Regular cardiac myocyte (primary cell): Measurements from ENCODE around the gene ELAVL1. TPM values are rescaled to one million over a fixed set of nuclear protein-coding genes. Genes with fewer than 3 reads are reported as not detected.

Source experiments
- total RNA-seq: library from RNA; depleted of rRNA; stranded (reverse); fragments of >200 nt; gene quantifications from 2 replicates; pipeline ENCODE4 v1.2.3, GENCODE V29; 2014

ELAVL1 gene
- total RNA-seq = 24.2 and 41.4 TPM in 2 replicates

DNA sequence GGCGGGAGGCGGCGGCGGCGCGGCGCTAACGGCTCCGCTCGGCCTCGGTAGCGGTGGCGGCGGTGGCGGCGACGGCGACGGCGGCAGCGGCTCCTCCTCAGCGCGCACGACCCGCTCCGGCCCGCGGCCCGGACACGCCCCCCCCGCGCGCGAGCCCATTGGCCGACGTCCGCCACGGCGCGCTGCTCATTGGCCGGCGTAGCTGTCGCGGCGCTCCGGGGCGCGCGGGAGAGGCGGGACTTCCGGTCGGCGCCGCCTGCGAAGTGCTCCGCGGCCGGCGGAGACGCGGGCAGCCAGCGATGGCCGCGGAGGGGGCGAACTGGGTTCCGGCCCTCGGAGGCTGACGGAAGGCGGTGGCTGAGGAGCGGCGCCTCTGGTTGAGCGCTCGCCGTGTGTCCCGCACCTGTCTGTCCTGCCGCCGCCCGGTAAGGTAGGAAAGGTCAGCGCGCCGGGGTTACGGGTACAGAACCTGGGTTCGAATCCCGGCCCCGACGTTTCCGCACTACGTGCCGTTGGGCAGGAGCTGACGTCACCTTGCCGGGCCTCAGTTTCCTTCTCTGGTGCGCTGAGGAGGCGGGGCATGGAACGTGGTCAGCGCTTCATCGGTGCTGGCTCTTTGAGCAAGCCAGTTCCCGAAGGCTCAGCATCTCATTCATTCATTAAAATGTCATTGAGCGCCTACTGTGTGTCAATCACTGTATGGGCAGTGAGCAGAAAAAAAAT lies at the start of gene ELAVL1:
TSS of gene ELAVL1 (minus strand) at position 108 of the 723 bp plus-strand sequence. CDS start 13,826 bp downstream, outside the sequence.

DNA sequence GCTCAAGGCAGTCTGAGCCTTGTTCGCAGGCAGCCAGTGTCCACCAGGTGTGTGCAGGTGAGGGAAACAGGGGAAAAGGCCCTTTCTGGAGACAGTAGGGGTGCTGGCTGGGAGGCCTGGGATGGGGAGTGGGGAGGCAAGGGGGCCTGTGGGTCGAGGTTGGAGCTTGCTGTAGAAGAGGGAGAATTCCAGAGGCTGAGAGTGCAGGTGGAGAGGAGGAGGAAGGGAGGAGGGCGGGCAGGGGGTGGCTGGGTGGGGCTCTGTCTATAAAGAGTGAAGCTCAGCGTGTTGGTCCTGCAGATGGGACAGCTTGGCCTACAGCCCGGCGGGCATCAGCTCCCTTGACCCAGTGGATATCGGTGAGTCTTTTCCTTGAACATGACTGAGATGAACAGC lies 47.0 kb upstream of the ELAVL1 start, which contains the start of gene CCL25:
TSS of gene CCL25 (plus strand) at position 297 of the 396 bp plus-strand sequence. CDS start 290 bp downstream, outside the sequence.

GRCh38 chr19:7943444-7944176 lies 61.8 kb downstream of the ELAVL1 start, which contains the start of gene TIMM44:
Gene TIMM44, minus strand, starts transcription at chr19:7943666. Its CDS starts 15 bp downstream, at chr19:7943651.

GRCh38 chr19:7926021-7926726 lies 79.3 kb downstream of the ELAVL1 start, which contains the start of gene CTXN1:
Gene CTXN1, minus strand, starts transcription at chr19:7926135. Its CDS starts 597 bp downstream, at chr19:7925538.

DNA sequence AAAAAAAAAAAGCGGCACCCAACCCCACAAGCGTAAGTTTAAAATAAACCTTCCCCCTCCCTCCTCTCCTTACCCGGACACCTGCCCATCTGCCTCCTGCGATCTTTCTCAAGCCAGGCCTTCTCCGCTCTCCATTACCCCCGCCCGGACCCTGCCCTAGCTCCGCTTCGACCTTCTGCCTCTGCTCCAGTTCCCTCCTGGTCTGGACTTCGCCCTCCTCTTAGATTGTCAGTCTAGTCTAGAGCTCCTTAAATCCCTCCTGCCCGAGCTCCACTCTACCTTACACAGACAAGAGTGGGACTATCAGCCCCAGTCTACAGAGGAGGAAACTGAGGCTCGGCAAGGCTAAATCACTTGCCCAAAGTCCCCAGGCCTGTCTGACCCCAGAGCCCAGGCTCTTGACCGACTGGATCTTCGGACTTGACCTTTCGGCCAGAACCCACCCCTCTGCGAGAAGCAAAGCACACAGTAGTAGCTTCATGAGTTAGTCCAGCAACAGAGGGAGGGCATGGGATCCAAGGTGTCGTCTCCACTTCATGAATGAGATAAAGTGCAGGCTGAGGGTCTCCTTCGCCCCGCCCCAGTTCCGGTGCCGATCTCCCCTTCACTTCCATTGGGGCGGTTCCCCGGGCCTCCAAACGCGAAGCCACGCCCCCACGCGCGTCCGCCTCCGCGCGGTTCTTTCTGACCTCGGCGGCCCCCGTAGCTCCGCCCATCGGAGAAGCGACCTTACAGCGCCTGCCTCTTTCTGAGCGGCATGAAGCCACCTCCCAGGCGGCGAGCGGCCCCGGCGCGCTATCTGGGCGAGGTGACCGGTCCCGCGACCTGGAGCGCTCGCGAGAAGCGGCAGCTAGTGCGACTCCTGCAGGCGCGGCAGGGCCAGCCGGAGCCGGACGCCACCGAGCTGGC lies 85.6 kb downstream of the ELAVL1 start, which contains the start of gene SNAPC2:
TSS of gene SNAPC2 (plus strand) at position 729 of the 909 bp plus-strand sequence. CDS start at position 758, 29 bp downstream.

GRCh38 chr19:7914598-7915045 lies 90.8 kb downstream of the ELAVL1 start, which contains the start of gene TGFBR3L:
Gene TGFBR3L, plus strand, starts transcription at chr19:7914830.

Other genes with a start within 250 kb of the ELAVL1 start
- gene CLEC4M, start 242.4 kb downstream of the ELAVL1 start, total RNA-seq = 0.19 and 0.28 TPM in 2 replicates
- gene EVI5L, start 175.4 kb downstream of the ELAVL1 start, total RNA-seq = 17.2 and 17.3 TPM in 2 replicates
- gene PRR36, start 131.3 kb downstream of the ELAVL1 start, total RNA-seq = under 0.01 TPM in 1 of 2 replicates, not detected in the other
- 2.3 and 2.8 TPM in 2 replicates for gene LRRC8E, start 117.1 kb downstream of the ELAVL1 start, total RNA-seq
- 8.2 and 9.2 TPM in 2 replicates for gene MAP2K7, start 101.8 kb downstream of the ELAVL1 start, total RNA-seq
- gene TGFBR3L, start 90.8 kb downstream of the ELAVL1 start, total RNA-seq = 1.7 and 3.1 TPM in 2 replicates
- 12.1 and 19.6 TPM in 2 replicates for gene SNAPC2, start 85.3 kb downstream of the ELAVL1 start, total RNA-seq
- 1.2 and 1.4 TPM in 2 replicates for gene CTXN1, start 79.5 kb downstream of the ELAVL1 start, total RNA-seq
- gene TIMM44, start 62.0 kb downstream of the ELAVL1 start, total RNA-seq = 43.4 and 55.2 TPM in 2 replicates
- gene CCL25, start 47.1 kb upstream of the ELAVL1 start, total RNA-seq = not detected in 2 replicates
- under 0.01 TPM in 1 of 2 replicates, not detected in the other for gene FBN3, start 144.0 kb upstream of the ELAVL1 start, total RNA-seq
- gene CERS4, start 203.7 kb upstream of the ELAVL1 start, total RNA-seq = 3.1 and 16.1 TPM in 2 replicates